ENCODE results near the gene KNDC1.
"Not testable (repeated sequence)": the region's sequence is repeated elsewhere in the genome, so short reads cannot be mapped to it uniquely, and the experiment has no call there.

KNDC1 gene

DNA sequence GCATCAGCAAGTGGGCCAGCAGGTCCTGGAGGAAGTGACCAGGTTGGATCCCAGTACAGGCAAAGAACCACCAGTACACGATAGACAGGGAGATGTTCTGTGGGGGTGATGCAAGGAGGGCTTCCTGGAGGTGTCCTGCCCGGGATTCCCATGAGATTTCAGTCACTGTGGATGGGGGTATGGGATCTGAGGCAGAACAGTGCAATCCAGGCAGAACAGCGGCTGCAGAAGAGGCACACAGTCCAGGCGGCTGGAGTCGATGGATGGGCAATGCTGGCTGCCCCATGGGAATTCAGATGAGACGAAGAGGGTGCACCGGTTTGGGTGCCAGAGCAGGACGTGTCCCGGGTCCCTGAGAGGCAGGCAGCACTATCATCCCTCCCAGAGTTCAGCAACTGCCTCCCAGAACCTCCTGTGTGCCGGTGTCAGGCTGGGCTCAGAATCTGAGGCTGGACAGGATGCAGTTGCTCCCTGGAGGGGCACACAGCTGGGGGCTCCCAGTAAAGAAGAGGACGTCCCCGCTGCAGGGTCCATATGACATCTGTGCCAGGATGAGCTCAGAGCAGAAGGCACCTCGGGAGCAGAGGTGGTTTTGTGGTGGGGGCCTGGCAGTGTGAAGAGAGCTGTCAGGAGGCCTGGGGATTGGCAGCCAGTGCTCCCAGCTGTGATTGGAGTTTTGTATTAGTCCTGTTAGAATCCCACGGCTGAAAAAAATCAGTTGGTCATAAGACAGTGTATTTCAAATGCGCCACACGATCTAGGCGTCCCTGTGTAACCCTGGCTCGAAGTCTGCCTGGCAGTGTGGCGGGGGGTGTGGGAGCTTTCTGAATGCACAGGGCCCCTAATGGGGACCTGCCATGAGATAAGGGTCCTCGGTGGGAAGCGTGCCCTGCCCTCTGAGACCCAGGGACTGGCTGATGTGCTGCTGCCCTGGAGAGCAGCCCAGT lies 3.2 kb downstream of the KNDC1 start:
- DNase-seq: no peak

DNA sequence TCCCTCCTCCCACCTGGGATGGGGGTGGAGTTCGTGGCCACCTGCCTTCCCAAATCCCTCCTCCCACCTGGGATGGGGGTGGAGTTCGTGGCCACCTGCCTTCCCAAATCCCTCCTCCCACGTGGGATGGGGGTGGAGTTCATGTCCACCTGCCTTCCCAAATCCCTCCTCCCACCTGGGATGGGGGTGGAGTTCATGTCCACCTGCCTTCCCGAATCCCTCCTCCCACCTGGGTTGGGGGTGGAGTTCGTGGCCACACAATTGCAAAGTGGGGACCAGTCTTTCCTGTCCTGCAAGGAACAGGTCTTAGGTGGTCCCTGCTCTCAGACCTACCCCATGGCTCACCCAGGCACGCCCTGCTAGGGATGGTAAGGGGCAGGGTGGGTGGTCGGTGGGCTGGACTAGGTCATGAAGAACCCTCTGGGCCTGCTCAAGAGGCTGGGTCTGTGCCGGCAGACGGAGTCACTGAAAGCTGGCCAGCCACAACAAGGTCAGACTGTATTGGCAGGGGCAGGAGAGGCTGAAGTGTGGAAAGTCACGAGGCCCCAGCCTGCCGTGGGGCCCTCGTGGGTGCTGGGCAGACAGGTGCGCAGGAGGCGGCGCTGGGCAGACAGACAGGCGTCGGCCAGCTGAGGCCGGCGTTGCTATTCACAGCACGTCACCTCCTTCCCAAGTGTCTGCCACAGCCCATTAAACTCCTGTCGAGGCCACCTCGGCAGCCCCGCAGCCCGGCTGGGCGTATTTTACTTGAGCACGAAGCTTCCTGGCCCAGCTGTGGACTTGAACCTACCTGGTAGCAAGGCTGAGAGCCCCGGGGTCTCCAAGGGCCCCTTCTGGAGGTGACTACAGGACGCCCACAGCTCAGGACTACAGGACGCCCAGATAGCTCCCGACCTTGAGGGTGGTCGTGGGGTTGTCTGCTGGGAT lies 4.1 kb downstream of the KNDC1 start:
- no peak for DNase-seq

DNA sequence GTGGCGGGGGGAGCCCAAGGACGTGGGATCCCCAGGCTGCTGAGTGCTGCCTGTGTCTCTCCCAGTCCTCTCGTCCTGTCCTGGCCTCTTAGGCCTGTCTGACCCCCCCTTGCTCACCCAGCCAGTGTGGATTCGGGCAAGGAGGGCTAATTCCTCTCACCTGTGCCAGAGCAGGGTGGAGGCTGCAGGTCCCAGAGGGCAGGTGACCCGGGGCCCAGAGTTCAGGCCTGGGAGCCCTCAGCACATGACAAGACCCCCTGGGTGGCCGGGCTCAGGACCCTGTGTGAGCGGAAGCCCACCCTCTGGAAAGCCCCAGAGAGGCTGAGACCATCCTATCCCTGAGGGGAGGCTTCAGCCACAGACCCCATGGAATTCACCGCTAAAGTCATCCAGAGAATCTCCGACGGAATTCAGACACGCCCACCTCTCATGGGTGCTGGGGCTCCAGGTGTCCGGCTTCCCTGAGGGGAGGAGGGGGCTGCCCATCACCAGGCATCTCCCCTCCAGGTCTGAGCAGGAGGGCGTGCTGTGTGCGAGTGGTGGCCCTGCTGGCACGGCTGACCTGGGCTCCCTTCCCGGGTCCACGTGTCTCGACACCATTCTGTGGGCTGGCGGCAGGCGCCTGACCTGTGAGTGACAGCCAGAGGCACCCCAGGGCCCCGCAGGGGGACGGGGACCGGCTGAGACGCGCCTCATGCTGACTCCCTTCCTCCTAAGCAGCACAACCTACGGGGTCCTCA lies 5.0 kb downstream of the KNDC1 start:
- DNase-seq: no peak

DNA sequence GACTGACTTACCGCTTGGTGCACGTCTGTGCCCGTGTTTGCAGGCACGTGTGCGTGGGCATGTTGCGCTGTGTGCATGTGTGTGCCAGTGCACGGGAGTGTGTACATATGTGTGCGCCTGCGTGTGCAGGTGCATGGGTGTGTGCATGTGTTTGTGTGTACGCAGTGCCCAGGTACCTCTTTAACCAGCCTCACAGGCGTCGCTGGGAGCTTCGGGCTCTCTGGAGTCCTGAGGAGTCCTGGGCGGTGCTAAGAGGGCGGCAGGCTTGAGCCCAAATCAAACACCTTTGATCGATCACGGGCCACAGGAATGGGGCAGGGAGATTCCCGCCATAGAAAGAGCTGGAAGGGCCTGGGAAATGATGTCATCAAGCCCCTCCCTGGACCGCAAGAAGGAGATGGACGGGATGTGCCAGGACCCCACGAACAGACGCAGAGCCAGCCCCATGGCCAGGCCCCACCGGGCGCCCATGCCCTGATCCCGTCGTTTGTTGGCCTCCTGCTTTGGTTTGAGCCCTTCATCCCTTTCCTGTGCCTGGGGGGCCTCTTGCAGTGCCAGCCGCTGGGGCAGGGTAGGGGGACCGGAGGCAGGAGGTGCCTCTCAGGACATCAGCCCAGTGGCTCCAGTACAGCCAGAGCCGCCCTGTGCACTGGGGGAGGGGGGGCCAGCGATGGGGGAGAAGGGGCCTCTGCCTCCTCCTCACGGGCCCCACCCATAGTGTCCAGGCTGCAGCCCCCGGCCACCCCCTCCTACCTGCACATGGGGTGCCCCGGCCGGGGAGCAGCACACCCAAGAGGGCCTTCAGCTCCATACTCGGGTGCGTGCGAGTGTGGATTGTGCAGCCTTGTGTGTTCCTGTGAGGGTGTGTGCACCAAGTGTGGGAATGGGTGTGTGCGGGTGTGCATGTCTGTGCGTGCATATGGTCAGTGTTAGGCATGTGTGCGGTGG lies 5.8 kb downstream of the KNDC1 start:
- no peak for DNase-seq

- no peak for DNase-seq
Observed at GRCh38 chr10:133166504-133166827, 6.4 kb downstream of the KNDC1 start.

- no peak for DNase-seq
Observed at GRCh38 chr10:133166828-133167692, 7.0 kb downstream of the KNDC1 start.

GRCh38 chr10:133167693-133168616 lies 7.9 kb downstream of the KNDC1 start:
- no peak for DNase-seq

DNA sequence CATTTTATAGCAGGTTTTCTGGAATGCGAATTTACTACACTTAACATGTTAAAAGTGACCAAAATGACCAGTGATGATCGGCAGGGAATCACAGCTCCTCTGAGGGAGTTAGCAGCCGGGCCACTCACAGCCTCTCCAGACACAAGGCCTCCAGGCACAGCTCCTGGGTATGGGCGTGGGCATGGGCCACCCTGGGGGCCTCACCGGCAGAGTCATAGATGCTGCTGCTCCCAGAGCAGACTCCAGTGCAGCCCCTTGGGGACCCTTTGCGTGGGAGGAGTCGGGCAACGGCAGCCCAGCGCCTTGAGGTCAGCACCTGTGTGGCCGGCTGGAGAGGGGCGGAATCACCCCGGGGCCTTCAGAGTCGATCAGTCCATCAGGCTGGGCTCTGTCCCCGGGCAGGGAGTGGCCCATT lies 8.6 kb downstream of the KNDC1 start:
- DNase-seq: no peak

- no peak for DNase-seq
Observed at GRCh38 chr10:133169173-133169947, 9.3 kb downstream of the KNDC1 start.

DNA sequence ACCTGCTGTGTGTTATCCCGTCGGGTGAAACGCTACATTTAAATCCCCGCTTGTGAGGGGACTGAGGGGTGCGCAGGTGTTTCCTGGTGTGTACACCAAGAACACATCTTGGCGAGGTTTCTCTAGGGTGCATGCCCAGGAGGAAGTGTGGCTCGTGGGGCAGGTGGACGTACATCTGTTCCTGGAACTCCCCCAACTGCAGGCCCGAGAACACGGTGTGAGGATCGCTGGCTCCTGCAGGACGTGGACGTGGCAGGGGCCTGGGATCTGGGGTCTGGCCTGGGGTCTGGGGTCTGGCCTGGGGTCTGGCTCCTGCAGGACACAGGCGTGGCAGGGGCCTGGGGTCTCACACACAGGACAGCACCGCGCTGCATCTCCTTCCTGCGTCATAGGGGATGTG lies 10.1 kb downstream of the KNDC1 start:
- DNase-seq: no peak

GRCh38 chr10:133173860-133174640 lies 14.0 kb downstream of the KNDC1 start:
- DNase-seq: no peak

GRCh38 chr10:133174689-133175263 lies 14.8 kb downstream of the KNDC1 start:
- DNase-seq: no peak

GRCh38 chr10:133175624-133176023 lies 15.6 kb downstream of the KNDC1 start:
- not testable (repeated sequence) for DNase-seq

GRCh38 chr10:133176546-133176945 lies 16.5 kb downstream of the KNDC1 start:
- no peak for DNase-seq

DNA sequence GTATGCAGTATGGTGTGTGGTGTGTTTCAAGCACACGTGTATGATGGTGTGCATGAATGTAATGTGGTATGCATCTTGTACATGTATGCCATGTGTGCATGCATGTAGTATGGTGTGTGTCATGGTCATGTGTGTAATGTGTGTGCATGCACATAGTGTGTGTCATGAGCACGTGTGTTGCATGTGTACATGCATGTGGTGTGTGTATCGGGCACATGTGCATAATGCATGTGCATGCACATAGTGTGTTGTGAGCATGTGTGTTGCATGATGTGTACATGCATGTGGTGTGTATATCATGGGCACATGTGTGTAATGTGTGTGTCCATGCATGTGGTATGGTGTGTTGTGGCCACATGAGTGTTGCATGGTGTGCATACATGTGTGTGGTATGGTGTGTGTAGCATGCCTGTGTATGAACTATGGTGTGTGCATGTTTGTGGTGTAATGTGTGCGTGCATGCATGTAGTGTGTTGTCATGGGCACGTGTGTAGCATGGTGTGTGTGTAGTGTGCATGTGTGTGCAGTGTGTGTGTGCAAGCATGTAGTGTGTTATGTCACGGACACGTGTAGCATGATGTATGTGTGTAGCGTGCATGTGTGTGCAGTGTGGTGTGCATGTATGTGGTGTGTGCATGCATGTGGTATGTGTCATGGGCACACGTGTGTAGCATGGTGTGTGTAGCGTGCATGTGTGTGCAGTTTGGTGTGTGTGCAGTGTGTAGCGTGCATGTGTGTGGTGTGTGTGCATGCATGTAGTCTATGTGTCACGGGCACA lies 17.6 kb downstream of the KNDC1 start:
- no peak for DNase-seq

DNA sequence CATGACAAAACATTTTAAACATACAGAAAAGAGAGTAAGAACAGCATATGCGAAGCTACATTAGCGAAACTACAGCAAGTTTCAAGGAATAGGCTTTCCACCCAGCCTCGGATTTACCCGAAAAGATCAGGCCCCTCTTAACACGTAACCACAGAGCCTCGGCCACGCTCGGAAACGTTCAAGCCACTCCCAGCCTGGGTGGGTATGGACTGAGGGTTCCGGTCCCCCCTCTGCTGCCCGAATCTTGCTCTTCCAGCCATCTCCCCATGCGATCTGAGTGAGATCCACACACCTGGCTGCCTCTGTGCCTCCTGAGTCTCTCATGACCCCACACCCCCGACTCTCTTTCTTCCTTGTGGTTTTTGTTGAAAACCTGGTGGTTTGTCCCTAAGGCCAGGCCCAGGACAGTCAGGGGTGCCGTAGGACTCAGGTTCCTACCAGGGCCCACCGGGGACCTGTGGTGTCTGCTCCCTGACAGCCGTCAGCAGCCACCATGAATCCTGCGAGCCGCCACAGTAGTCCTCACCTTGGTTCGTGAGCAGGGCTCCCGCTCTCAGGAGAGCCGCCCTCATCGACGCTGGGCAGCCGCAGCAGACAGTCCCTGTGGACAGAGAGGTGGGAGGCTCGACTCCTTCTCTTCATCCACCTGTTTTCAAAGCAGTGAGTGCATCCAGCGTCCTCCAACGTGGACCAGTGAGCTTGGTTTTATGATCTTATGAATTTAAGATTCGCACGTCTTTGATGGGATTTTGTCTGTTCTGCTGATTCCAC lies 18.5 kb downstream of the KNDC1 start:
- DNase-seq: no peak

Measured in fibroblast of skin of scalp (primary cell).